B cell (primary cell): ENCODE results near the gene WBP11. TPM values are rescaled to one million over a fixed set of nuclear protein-coding genes. Genes with fewer than 3 reads are reported as not detected.

Experiments
- ATAC-seq: fragments of 200-7000 bp; cut with Tn5 transposase; one replicate; pipeline ENCODE4 v1.10.0; 2021; ENCODE audit warnings: low read depth, mild to moderate bottlenecking, moderate number of reproducible peaks, moderate library complexity
- CTCF ChIA-PET: fragments of 350-600 bp; sonication (Branson Sonifier 250); formaldehyde crosslinking; loops from one replicate; lab custom pipeline; 2021; ENCODE audit warnings: antibody characterized with exemption, inconsistent platforms; lab: Charles Lee
- POLR2A ChIA-PET: fragments of 350-600 bp; sonication (Branson Sonifier 250); formaldehyde crosslinking; loops from one replicate; lab custom pipeline; 2021; ENCODE audit warnings: antibody characterized with exemption; lab: Charles Lee
- DNase-seq: peaks from one replicate; pipeline ENCODE4 v3.0.0; 2013
- H2AFZ ChIP-seq: 2 replicates; pipeline ENCODE4 v1.6.1; 2012; ENCODE audit warnings: mild to moderate bottlenecking, low read depth, low read length; ENCODE audit not compliant: insufficient read depth, poor library complexity, severe bottlenecking
- H3K27ac ChIP-seq, 2 donors: 1 replicate in 1 of 2; 2 replicates in 1 of 2; pipeline ENCODE4 v1.5.1; 2012 to 2013; ENCODE audit warnings: low read length in 2 of 2, mild to moderate bottlenecking in 2 of 2, moderate library complexity in 1 of 2
- H3K27me3 ChIP-seq, 4 experiments: fragments of 200-600 bp in 1 of 4; sonication (generic) in 1 of 4; replicated peaks in 1 of 4; 1 replicate in 2 of 4; 2 replicates in 2 of 4; pipeline versions ENCODE4 v1.6.1 to v1.7.0; 2013 to 2016; ENCODE audit warnings: low read length in 3 of 4, mild to moderate bottlenecking in 2 of 4, mixed read lengths in 1 of 4, moderate library complexity in 1 of 4; ENCODE audit not compliant: insufficient read depth in 4 of 4, control insufficient read depth in 3 of 4; ENCODE audit errors: control extremely low read depth in 1 of 4
- H3K36me3 ChIP-seq, 2 experiments: replicated peaks in 1 of 2; 1 replicate in 1 of 2; 2 replicates in 1 of 2; pipeline versions ENCODE4 v1.6.1 to v1.7.1; 2013; ENCODE audit warnings: low read length in 1 of 2; ENCODE audit not compliant: insufficient read depth in 2 of 2, control insufficient read depth in 1 of 2; ENCODE audit errors: control extremely low read depth in 1 of 2, extremely low read depth in 1 of 2
- H3K4me1 ChIP-seq, 2 donors: fragments of 200-600 bp in 1 of 2; sonication (generic) in 1 of 2; 1 replicate in 1 of 2; 2 replicates in 1 of 2; pipeline versions ENCODE4 v1.5.1 to v1.6.1; 2013 to 2017; ENCODE audit warnings: low read length in 2 of 2; ENCODE audit not compliant: control insufficient read depth in 2 of 2, insufficient read depth in 2 of 2
- H3K4me2 ChIP-seq: replicated peaks from 2 replicates; pipeline ENCODE3; 2012; ENCODE audit warnings: mild to moderate bottlenecking, low read depth, low read length; ENCODE audit not compliant: poor library complexity, severe bottlenecking
- H3K4me3 ChIP-seq, 5 experiments: fragments of 200-600 bp in 1 of 5; sonication (generic) in 1 of 5; 1 replicate in 3 of 5; 2 replicates in 2 of 5; pipeline versions ENCODE4 v1.5.1 to v1.7.0; 2011 to 2016; ENCODE audit warnings: low read length in 4 of 5, mild to moderate bottlenecking in 4 of 5, low read depth in 2 of 5, control low read depth in 1 of 5, moderate library complexity in 1 of 5; ENCODE audit not compliant: insufficient read depth in 1 of 5; ENCODE audit errors: control extremely low read depth in 1 of 5, extremely low read depth in 1 of 5
- H3K79me2 ChIP-seq: fragments of 200-600 bp; sonication (generic); one replicate; pipeline ENCODE4 v1.6.0; 2016; ENCODE audit warnings: low read length; ENCODE audit not compliant: control insufficient read depth, insufficient read depth
- H3K9ac ChIP-seq: fragments of 200-600 bp; sonication (generic); 2 replicates; pipeline ENCODE4 v1.6.1; 2017; ENCODE audit warnings: mild to moderate bottlenecking, low read length, moderate library complexity
- H3K9me3 ChIP-seq, 3 donors: one replicate each; pipeline versions ENCODE4 v1.6.1 to v1.7.1; 2013; ENCODE audit warnings: low read length in 2 of 3; ENCODE audit not compliant: control insufficient read depth in 2 of 3, insufficient read depth in 1 of 3; ENCODE audit errors: control extremely low read depth in 1 of 3
- H4K20me1 ChIP-seq: 2 replicates; pipeline ENCODE4 v1.6.0; 2012; ENCODE audit warnings: mild to moderate bottlenecking, low read length; ENCODE audit not compliant: insufficient read depth, control insufficient read depth, poor library complexity, severe bottlenecking
- H3K27ac Mint-ChIP-seq: one replicate; pipeline ENCODE4 v1.8.0; 2021; ENCODE audit warnings: mixed read lengths
- H3K27me3 Mint-ChIP-seq: one replicate; pipeline ENCODE4 v1.8.0; 2021; ENCODE audit warnings: mixed read lengths
- H3K4me1 Mint-ChIP-seq: one replicate; pipeline ENCODE4 v1.8.0; 2021; ENCODE audit warnings: mixed read lengths
- H3K4me3 Mint-ChIP-seq: one replicate; pipeline ENCODE4 v1.8.0; 2021; ENCODE audit warnings: mixed read lengths
- H3K9me3 Mint-ChIP-seq: one replicate; pipeline ENCODE4 v1.8.0; 2022; ENCODE audit warnings: mixed read lengths; ENCODE audit not compliant: insufficient read depth
- EZH2 ChIP-seq: IDR thresholded peaks from 2 replicates; pipeline ENCODE4 v1.6.1; 2012; ENCODE audit warnings: borderline replicate concordance, low read depth, mild to moderate bottlenecking, moderate library complexity, low read length; ENCODE audit not compliant: insufficient read depth, poor library complexity, severe bottlenecking
- WGBS: methylation state at CpG from one replicate; pipeline ENCODE4 v1.1.5; 2013; ENCODE audit warnings: missing lambda C conversion rate; ENCODE audit not compliant: insufficient coverage; 5-methylcytosine and 5-hydroxymethylcytosine counted together
- intact Hi-C: fragments of 100-400 bp; cut with micrococcal nuclease; formaldehyde crosslinking; loops from one replicate; pipeline ENCODE4 v1.10.0; 2022
- polyA plus RNA-seq: library from polyadenylated mRNA; depleted of rRNA; stranded (reverse); fragments of >200 nt; gene quantifications from 2 replicates; pipeline ENCODE4 v1.2.3, GENCODE V29; 2012
- total RNA-seq, 2 donors: library from RNA; stranded (reverse); fragments of 120-200 nt in 1 of 2; gene quantifications; 1 replicate in 1 of 2; 2 replicates in 1 of 2; pipeline versions ENCODE4 v1.2.3 to v1.2.4, GENCODE V29; 2013 to 2022
- TF ChIP-seq, protein P1 (sequence below): fragments of 200-600 bp; IDR thresholded peaks from one replicate; pipeline ENCODE4 v1.8.0; 2022; ENCODE audit warnings: antibody characterized with exemption, mild to moderate bottlenecking

The WBP11 gene
- total and polyA plus RNA-seq, 2 donors (not counting 1 experiment from before 2014, with no cell fraction given), result 13.6 to 84.7 TPM

DNA sequence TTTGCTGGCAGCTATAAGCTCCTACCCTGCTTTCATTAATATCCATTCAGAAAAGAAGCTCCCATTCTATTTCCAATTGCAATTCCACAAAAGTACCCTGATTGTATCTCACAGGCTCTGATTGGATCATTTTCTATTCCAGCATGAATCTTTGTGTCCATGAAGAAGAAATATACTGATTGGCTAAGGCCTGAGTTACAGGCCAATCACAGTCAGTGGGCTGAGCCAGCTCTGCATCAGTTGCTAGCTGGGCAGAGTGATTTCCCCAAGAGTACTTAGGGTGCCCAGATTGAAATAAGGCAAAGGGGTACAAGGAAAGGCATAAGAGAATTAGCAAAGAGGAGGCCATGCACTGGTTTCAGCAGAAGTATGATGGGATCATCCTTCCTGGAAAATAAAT is 25.6 kb upstream of the WBP11 start:
- Histone ChIP-seq H3K4me3 (no peak overlapping the region), H3K9me3 (no peaks in the 10 kb centered on the region), H3K36me3 (no peaks in the 10 kb centered on the region), H3K27ac (no peak overlapping the region), H2AFZ (no peak overlapping the region), H4K20me1 (no peaks in the 10 kb centered on the region), H3K4me2 (no peak overlapping the region), H3K27me3 (peaks cover 0 to 4% (median 0%) of the 10 kb centered on the region in 4 experiments), H3K79me2 (no peaks in the 10 kb centered on the region), H3K4me1 (no peaks in the 10 kb centered on the region), H3K9ac (no peak overlapping the region)
- peak; percentile 24 for DNase-seq
- TF ChIP-seq EZH2, result no peak
- TF ChIP-seq, protein P1, sequence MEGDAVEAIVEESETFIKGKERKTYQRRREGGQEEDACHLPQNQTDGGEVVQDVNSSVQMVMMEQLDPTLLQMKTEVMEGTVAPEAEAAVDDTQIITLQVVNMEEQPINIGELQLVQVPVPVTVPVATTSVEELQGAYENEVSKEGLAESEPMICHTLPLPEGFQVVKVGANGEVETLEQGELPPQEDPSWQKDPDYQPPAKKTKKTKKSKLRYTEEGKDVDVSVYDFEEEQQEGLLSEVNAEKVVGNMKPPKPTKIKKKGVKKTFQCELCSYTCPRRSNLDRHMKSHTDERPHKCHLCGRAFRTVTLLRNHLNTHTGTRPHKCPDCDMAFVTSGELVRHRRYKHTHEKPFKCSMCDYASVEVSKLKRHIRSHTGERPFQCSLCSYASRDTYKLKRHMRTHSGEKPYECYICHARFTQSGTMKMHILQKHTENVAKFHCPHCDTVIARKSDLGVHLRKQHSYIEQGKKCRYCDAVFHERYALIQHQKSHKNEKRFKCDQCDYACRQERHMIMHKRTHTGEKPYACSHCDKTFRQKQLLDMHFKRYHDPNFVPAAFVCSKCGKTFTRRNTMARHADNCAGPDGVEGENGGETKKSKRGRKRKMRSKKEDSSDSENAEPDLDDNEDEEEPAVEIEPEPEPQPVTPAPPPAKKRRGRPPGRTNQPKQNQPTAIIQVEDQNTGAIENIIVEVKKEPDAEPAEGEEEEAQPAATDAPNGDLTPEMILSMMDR, result no peak
- Mint-ChIP-seq H3K27ac (no peak overlapping the region), H3K27me3 (peaks cover 16% of the 10 kb centered on the region), H3K4me3 (no peak overlapping the region), H3K9me3 (no peaks in the 10 kb centered on the region), H3K4me1 (no peaks in the 10 kb centered on the region)
- POLR2A ChIA-PET, result no interaction called here
- CTCF ChIA-PET, result no interaction called here
- peak; percentile 39 for ATAC-seq
- intact Hi-C loops, result no loop called here

DNA sequence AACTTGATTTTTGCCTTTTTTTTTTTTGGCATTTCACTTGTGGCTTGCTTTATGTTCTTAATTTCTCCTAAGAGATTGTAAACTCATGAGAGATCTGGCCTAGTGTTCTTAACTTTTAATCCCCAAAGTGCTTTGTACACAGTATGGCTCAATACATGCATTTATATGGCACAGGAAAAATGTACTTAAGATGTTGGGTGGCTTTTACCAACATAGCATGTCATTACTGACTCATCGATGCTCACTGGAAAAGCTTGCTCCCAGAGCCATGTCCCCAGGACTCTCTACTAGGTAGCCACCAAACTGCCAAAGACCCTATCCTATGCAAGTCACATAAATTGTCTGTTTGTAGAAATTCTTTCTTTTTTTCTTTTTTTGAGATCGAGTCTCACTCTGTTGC is 23.8 kb upstream of the WBP11 start:
- H3K9ac ChIP-seq, result no peak overlapping the region
- H2AFZ ChIP-seq, result no peak overlapping the region
- Mint-ChIP-seq H3K4me1 (no peaks in the 10 kb centered on the region), H3K4me3 (no peak overlapping the region), H3K27me3 (peaks cover 6% of the 10 kb centered on the region), H3K27ac (no peak overlapping the region), H3K9me3 (no peaks in the 10 kb centered on the region)
- POLR2A ChIA-PET, result no interaction called here
- H3K4me3 ChIP-seq, result no peak overlapping the region
- no peaks in the 10 kb centered on the region for H3K79me2 ChIP-seq
- peaks cover 0 to 2% (median 0%) of the 10 kb centered on the region in 4 experiments for H3K27me3 ChIP-seq
- H3K4me1 ChIP-seq, result no peaks in the 10 kb centered on the region
- DNase-seq (no peak), ATAC-seq (no peak)
- no peaks in the 10 kb centered on the region for H4K20me1 ChIP-seq
- CTCF ChIA-PET, result interaction anchor here (0.5 kb wide), 1 partner anchor 380 kb away, joined by 3 read pairs; no protein-coding TSS in a partner anchor
- H3K27ac ChIP-seq, result no peak overlapping the region
- no peaks in the 10 kb centered on the region for H3K36me3 ChIP-seq
- intact Hi-C loops, result no loop called here
- H3K4me2 ChIP-seq, result no peak overlapping the region
- no peaks in the 10 kb centered on the region for H3K9me3 ChIP-seq
- 100% methylated on average over 1 of the region's 2 CpGs for WGBS
- no peak for TF ChIP-seq EZH2
- TF ChIP-seq, protein P1, result no peak
